NCI-H748 (cell line): Measurements from ENCODE around the gene TFF1.

Experiments
- DNase-seq: peaks from one replicate; lab custom pipeline; 2025; ENCODE audit not compliant: unreplicated experiment; lab: John Stamatoyannopoulos, UW

The TFF1 gene

DNA sequence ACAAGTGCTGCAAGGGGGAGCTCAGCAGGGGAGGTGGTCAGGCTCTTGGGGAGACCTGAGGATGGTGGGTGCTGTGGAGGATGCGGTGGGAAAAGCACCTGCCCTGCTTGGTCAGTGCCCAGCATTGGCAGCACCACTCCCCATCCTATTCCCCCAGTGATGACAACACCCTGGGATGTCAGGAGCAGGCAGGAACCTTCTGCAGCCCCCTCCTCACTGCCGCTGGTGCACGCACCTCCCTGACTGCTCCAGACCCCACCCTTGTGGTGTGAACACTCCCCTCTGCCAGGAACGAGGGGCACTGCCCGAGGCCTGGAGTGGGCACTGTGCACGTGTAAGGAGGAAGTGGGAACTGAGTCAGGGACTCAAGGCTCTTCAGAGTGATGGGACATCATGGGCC is 17.0 kb upstream of the TFF1 start:
- DNase-seq = no peak

DNA sequence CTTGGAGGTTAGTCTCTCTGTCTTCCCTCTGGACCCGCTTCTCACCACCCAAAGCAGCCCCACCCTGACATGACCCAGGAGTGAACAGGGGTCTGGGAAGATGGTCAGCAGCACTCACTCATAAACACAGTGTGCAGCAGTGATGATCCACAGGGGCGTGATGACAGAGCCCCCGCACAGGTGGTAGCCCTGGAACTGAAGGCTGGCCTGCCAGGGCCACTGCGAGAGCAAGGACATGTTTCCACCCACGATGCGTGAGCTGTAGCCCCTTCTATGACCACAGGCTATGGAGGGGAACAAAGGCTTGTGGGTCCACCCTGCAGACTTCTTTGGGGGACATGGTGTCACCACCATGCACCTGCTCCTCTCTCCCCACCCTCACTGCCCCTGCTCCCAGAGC is 16.6 kb upstream of the TFF1 start:
- DNase-seq = no peak

DNA sequence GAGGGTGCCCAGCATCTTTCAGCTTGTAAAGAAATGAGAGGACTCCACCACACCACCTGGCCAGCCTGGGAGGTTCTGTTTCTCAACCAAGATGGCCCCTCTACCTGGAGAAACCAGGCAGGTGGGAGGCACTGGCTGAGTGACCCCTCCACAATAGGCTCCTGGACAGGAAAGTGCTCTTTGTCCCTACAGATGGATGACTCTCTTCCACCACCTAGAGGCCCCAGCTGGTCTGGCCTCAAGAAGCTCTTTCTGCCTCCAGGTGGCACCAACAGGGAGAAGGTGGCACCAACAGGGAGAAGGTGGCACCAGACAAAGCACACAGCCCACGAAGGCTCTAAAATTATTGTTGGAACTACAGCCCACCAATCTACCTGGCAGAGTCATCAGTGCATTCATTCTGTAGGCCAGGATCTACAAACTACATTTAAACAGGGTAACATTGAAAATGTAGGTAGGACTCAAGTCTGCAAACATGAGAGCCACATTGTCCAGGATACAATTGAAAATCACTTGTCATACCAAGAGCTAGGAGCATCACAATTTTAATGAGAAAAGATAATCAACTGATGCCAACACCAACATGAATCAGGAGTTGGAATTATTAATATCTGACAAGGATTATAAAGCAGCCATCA is 15.1 kb upstream of the TFF1 start:
- peak; percentile 71 for DNase-seq

DNA sequence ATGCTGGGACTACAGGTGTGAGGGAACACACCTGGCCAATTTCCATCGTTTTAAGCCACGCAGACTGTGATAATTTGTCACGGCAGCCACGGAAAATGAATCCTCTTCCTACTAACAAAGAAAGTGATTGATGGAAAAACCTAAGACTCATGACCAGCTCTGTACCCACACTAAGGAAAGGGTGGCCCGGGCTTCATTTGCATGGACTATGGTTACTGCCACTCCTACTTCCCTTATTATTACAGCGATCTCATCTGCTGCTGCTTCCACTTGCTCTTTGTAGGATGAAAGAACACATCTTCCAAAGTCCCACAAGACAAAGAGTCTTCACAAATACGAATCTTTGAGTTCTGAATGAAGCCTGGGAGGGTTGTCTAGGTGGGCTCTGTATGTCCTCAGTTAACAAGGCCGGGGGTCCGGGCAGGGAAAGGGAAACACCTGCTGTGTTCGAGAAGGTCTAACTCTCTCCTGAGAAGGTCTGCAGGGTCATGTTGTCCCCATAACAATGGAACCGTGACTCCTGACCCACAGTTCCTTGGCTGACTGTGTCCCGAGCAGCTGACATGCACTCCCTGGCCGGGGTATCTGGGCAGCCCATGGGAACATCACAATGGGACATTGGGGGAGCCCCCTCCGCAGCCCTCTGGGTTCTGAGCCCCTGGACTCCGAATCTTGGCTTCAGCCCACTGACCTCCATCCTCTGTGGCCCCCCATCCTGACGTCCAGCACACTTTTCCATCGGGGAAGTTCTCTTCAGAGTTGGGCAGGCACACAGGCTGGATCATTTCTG is 13.3 kb upstream of the TFF1 start:
- DNase-seq = no peak

DNA sequence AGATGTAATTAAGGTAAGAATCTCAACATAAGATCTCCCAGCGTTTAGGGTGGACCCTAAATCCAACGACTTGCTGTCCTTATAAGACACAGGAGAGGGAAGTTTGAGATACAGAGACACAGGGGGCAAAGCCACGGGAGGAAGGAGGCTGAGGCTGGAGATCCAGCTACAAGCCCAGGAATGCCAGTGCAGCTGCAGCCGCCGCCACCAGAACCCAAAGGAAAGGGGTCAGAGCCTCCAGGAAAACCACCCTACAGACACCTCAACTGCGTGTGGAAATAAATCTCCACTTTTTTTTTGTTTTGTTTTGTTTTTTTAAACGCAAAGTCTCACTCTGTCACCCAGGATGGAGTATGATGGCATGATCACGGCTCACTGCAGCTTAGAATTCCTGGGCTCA is 12.1 kb upstream of the TFF1 start:
- no peak for DNase-seq

- no peak for DNase-seq
These were observed 11.6 kb upstream of the TFF1 start for GRCh38 chr21:42377951-42378340.

DNA sequence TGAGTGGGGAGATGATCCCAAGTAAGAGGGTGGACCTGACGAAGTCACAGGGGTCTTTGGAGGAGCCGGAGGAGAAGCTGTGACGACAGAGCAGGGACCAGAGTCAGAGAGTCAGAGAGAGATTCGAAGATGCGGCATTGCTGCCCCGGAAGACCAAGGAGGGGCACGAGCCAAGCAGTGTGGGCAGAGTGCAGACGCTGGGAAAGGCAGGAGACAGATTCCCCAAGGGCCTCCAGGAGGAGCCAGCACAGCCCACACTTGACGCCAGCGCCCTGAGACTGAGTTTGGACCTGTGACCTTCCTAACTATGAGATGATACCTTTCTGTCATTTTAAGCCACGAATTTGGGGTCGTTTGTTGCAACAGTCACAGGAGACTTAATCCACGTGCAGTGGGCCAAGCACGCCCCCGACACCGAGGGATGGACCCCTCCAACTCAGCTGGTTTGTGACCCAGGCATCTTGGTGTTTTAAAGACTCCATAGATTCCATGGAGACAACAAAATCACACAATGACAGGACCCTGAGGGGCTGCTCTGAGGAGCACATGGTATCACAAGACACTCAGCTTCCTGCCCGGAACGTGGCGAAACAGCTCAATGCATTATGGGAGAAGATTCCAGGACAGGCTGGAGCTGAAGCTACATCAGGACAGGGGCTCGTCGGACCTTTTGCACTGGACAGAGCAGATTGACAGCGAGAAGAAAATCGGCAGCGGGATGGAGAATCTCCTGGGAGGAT is 11.0 kb upstream of the TFF1 start:
- DNase-seq = no peak

- DNase-seq = no peak
These were observed 10.1 kb upstream of the TFF1 start for GRCh38 chr21:42376338-42376982.

DNA sequence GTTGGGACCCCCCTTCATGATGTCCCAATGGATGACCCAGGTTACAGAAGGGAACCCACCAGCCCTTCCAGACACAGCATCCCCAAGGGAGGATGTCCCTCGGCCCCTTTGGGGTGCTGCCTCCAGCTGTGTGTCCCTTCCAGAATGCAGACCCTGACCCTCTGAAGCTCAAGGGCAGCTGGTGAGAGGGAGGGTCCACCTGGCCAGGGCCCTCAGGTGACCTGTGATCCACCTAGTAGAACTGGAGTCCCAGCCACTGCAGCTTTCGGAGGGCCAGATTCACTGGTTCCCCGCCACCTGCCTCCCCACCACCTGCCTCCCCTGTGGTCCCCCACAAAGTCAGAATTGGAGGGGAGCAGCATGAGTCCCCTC is 9.6 kb upstream of the TFF1 start:
- DNase-seq = no peak

DNA sequence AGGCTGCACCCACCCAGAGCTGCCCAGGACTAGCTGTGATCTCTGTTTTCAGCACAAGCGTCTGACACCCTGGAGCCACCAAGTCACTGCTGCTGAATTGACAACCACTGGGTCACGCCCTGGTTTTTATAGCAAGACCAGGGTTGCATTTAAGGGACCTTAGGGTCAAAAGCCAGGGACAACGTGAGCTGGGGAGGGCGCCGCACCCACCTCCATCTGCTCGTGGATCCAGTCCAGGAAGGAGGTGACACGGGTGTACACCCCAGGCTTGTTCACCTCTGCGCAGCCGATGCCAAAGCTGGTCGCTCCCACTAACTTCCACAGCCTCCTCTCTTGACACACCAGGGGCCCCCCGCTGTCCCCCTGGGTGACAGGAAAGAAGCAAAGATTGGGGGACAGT is 9.2 kb upstream of the TFF1 start:
- DNase-seq = no peak

DNA sequence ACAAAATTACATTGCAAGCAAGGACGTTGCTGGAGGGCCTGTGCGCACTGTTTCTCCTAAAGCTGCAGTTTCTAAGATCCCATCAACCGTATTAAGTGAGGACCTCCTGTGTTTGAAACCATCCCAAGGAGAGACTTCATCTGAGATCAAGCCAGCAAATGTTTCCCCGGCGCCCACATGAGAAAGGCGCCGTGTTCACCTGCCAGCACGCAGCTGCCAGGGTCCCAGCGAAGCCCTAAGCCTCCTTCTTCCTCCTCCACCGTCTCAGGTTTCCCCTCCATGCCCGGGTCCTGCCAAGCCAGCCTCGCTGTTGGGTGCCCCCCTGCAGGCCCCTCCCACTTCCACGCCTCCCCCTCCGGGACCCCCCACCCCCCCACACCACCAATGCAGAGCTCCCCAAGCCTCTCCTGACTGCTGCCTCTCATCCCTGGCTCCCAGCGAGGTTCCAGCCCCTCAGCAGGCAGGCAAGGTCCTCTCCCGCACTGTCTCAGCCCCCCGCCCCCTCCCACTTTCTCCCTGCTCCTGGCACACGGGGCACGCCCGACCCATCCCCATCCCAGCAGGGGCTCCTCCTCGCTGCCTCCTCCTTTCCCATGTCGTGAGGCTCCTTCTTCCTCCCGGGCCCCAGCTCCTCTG is 8.6 kb upstream of the TFF1 start:
- no peak for DNase-seq

GRCh38 chr21:42374457-42374856 is 8.1 kb upstream of the TFF1 start:
- DNase-seq = no peak

GRCh38 chr21:42373908-42374455 is 7.6 kb upstream of the TFF1 start:
- no peak for DNase-seq

DNA sequence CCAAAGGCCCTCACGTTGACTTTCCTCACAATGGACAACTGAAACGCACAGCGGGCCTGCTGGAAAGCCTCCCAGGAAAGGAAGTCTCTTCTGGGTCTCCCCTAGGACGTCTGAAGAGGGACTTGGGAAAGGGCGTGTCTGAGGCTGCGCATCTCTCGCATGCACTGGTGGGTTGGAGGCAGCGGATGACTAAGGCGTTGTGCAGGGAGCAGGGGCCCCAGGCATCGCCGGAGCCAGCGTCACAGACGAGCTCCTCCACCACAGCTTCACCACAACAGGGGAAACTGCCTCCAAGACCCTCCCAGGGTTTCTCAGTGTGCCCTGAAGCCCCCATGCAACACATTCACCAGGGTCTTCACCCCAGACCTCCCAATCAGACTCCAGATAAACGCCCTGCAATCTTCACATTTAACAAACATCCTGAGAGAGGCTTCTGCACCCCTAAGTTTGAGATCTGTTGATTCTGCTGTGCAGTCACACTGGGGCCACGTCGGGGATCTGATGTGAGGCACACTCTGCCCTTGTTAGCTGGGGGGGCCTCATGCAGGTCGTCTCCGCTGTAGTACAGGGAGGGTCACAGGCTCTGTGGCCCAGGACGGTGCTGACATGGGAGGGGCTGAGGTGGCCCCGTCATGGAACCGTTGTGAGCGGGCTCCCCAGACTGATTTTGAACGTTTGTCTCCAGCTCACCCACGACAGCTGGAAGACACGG is 7.0 kb upstream of the TFF1 start:
- DNase-seq = no peak

DNA sequence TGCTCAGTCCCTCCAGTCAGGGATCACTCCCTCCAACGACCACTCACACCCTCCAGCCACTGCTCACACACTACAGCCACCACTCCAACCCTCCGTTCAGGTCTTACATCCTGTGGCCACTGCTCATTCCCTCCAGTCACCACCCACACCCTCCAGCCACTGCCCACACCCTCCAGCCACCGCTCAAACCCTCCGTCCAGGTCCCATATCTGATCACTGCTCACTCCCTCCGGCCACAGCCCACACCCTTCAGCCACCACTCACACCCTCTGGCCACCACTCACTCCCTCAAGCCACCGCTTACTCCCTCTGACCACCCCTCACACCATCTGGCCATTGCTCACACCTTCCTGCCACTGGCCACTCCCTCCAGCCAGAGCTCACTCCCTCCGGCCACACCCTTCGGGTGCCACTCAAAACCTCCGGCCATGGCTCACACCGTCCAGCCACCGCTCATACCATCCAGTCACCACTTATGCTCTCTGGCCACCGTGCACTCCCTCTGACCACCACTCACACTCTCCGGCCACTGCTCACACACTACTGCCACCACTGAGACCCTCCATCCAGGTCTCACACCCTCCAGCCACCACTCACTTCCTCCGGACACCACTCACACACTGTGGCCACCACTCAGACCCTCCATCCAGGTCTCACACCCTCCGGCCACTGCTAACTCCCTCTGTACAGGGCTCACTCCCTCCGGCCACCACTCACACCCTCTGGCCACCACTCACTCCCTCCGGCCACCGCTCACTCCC is 4.7 kb upstream of the TFF1 start:
- DNase-seq = no peak

DNA sequence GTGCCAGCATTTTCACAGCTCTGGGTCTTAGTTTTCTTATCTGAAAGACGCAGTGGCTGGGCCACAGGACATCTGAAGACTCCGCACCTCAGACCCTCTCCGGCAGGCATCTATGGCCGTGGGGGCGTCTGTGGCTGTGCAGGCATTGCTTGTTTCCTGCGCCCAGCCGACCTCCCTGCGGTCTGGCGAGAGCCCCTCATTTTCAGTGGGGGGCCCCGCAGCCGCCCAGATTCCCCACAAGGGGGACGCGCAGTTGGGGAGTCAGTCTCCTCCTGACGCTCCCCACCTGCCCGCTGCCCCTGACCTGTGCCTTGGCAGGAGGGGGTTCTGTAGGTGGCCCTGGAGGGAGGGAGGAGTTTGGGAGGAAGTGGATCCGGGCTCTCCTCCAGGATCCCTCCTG is 3.5 kb upstream of the TFF1 start:
- no peak for DNase-seq

GRCh38 chr21:42367367-42368165 is 1.2 kb upstream of the TFF1 start:
- no peak for DNase-seq

GRCh38 chr21:42365770-42366169 is 565 bp downstream of the TFF1 start:
- no peak for DNase-seq
